GM19035 (cell line): ENCODE results near the gene LCP1.

Source experiments
- ATAC-seq: cut with Tn5 transposase; IDR thresholded peaks from one replicate; pipeline ENCODE4 v1.9.1; 2021; ENCODE audit not compliant: unreplicated experiment

Gene LCP1

DNA sequence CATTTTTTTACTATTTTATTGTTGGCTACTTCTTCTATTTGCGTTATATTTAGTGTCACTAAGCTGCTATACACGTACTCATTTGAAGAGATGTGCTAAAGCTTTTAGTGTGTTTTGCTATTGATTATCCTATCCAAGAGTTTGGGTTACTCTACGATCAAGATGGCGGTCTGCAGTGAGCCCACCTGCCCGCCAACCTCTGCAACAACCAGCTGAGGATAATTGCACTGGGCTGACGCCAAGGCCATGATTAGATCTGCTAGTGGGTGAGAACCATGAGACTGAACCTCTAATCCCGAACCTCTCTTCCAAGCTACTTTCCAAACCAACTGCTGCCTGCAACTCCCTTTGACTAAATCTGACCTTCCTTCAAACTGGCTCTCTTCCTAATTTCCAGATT lies 78.9 kb downstream of the LCP1 start:
- no peak for ATAC-seq

DNA sequence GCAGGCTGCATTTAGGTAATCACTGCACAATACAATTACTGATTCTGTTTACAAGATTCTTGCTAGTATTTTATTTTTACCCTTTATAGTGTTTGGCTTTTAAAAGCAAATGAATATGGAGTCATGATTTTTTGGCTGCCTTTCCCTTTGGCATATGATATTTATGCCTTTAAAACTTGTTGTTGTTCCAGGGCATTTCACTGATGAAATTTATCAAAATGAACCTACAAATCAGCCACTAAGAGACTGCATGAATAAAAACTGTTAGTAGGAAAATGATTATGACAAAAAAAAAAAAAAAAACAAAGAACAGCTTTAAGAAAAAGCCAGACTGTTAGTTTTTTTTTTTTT lies 79.7 kb downstream of the LCP1 start:
- ATAC-seq: no peak

DNA sequence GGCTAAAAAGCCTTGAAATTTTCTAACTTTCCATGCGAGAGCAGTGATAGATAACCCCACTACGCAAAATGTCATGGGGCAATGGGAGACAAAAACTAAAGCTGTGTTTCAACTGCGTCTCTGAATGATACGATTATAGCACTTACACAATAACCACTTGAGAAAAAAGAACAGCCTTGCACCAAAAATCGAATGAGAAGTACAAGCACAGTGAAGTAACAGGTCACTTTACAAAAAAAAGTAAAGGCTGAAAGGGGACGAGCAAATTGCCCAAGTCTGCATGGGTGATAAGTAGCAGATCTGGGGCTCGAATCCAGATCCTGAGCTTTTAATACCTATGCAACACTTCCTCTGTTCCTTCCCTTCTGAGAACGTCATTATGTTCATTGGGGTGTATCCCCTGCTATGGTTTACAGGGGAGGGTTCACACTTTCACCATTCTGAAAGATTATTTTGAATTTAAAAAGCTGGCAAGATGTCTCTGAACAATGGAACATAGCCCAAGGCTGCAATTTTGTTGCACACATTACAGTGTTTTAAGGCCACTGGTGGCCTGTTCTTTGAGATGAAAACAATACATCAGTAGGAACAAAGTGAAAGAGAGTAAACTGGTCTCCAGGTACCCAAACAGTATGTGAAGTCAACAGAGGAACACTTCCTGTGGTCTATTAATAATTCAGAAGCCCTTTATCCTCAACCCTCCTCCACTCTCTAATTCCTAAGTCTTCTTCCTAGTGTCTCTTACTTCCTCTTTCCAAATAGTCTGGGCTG lies 80.3 kb downstream of the LCP1 start:
- ATAC-seq: no peak

DNA sequence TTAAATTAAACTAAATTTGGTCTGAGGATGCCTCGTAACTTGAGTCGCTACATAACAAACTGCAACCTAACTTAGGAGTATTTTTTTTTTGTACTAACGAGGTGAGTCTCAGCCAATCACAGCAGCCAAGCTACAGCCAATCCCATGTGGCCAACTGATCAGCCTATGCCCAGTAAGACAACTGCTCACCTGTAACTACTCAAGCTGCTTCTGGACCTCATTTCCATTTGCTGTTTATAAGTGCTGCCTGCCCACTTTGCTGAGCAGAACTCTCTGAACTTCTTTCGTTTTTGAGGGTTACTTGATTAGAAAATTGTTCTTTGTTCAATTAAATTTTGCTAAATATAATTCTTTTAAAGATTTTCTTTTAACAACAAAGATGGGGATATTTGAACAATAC lies 81.0 kb downstream of the LCP1 start:
- no peak for ATAC-seq

DNA sequence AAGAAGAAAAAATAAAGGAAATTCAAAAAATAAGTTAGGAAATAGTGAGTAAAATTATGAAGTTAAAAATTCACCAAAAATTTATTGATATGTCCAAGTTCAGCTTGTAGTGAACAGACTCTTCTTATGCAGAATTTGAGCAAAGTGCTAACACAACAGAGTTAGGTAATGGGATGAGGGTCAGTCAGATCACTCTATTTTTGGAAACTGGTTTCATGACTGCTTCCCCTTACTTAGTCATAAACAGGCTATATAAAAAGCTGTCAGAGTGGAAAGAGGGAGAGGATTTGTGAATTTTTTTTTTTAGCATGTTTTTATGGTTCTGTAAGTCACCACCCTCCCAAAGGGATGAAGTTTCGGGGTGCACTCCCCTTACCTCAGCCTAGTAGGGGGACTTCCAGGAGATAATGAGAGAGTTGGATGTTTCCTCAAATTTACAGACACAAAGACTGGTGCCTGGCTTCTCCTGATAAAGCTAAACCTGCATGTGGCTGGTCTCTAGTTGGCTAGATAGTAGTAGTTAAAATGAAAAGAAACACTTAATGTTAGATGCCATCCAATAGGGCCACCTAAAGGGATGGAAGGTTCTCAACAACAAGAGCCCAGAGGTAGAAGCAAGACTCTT lies 81.7 kb downstream of the LCP1 start:
- peak; percentile 63 for ATAC-seq

DNA sequence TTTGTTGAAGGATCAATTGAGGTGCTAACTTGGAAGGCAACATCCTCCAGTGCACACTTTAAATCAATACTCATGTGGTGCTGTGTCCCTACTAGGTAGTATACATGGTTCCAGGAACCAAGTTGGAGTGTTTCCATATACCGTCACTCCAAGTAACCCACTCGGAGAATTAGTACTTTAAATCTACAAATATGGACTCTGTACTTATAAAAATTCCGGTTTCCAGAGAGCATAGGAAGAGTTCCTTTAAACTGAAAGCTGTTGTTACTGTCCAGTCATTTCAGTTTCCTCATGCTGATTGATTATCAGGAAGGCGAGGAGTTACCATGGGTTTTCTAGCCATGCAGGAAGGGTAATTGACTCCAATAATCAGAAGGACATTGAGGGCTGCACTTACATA lies 84.3 kb downstream of the LCP1 start:
- no peak for ATAC-seq

DNA sequence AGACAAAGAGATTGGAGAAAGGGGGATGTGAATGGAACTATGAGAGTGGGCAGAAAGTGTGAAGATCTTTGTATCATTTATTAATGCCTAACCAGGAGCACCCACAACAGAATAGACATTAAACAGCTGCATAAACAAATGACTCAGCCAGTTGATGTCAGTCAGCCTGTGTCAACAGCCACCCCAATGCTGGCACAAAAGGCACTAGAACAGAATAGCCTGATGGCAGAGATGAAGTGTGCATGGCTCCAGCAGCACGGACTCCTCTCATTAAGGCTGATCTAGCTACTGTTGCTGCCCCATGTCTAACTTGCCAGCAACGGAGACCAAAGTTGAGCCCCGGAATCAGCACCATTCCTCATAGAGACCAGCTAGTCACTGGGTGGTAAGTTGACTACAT lies 85.0 kb downstream of the LCP1 start:
- no peak for ATAC-seq

DNA sequence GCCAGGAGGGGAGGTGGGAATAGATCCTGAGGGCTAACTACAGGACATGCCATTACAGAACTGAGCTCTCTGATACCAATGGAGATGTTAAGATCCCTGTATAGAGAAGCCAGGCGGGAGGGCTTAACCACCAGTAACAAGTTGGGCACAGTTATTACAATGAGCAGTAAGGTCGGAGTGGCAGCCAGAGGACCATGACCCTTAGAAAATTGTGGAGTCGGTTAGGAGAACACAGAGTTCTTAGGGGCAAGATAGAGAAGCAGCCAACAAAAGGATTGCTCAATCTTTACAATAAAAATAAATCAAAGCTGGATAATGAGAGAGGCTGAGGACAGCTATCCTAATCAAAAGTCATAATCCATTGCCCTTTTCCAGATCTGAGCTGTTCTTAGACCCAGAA lies 87.5 kb downstream of the LCP1 start:
- no peak for ATAC-seq

DNA sequence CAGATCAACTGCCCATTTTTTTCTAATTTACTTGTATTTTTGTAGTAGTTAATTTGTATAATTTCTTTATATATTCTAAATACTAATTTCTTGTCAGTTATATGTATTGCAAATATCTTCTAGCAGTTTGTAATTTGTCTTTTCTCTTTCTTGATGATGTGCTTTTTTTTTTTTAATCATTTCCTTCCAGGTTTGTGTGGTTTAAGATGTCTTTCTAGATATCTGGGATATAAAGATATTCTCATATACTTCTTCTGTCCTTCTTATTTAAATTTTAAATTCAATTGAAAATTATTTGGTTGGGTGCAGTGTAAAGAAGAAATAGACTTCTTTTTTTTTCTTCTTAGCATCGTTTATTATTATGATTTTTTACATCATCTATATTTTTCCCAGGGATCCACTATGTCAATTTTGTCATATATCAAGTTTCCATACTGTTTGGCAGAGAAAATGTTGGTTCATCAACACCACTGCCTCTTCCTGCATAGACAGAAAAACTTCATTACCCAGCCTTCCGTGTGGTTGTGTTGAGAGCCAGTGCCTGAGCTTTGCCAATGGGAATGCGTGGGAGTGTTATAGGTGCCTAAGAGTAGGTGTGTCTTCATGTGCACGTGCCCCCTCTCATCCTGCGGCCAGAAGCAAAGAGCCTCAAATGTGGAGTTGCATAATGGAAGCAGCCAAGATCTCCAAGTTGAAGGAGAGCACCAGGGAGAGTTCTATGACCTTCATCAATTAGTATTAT lies 93.0 kb downstream of the LCP1 start:
- no peak for ATAC-seq

DNA sequence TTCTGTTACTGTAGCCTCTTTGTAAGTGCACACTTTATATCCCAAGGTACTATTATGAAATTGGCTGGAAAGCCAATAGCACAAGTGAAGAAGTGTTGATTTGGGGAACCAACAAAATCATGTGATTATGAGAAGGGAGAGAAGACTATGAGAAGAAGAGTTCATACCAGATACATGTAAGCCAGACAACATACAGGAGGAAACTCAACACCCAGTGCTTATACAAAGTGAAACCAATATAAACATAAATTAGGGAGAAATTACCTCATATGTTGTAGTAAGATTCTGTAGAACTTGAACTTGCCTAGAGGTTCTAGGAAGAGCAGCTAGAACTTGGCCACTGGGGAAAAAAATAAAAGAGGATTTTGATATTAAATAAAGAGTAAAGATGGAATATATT lies 94.5 kb downstream of the LCP1 start:
- ATAC-seq: no peak

DNA sequence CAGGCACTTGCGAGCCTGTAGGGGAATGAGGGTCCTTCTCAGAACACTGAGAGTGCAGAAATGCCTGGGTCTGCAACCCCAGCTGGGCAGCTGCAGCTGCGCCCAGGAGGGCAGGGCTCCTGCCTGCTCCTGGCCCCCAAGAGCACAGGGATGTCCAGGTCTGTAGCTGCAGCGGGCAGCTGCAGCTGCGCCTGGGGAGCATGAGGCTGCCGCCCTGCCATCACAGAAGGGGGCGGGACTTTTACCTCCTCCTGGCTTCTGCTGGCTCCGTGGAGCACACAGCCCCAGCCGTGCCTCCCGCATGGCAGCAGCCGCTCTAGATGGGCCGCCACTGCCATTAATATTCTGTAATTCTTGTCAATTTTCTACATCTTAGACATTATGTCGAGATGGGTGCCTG lies 95.0 kb downstream of the LCP1 start:
- no peak for ATAC-seq

DNA sequence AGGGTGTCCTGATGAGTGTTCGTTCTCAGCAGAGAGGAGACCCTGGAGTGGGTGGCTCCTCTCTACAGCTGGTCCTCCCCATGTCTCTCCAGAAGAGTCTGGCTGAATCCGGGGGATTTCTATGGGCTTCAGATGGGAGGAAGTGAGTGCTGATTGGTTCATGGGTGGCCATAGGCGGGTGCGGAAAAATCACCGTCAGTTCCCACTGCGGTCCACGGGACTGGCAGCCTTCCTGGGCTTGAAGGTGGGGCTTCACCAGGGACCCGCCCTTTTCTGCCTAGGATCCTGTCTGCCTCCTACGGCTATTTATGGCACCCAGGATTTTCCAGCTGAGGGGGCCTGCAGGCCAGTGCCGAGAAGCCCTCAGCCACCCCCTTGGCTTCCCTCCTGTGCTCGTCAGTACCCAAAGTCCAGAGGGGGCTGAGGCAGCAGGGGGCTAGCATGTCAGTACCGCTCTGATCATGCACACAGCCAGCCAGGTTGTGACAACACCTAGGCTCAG lies 95.5 kb downstream of the LCP1 start:
- no peak for ATAC-seq

DNA sequence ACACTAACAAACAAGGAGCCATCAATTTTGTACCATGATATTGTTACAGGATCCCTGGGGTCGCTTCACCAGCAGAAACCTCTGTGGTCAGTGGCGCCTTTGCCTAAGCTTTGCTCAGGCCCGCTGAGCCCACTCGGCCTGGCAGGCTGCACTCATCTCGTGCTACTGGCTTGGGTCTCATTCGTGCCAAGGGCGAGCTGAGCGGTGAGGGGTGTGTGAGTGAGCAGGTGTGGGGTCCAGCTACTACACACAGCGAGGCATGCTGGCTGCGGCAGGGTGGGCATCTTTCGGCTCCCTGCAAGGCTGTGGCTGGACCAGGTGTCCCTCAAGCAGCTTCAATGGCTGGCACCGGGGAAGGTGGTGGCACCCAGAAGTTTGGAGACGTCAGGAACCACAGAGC lies 96.2 kb downstream of the LCP1 start:
- no peak for ATAC-seq

DNA sequence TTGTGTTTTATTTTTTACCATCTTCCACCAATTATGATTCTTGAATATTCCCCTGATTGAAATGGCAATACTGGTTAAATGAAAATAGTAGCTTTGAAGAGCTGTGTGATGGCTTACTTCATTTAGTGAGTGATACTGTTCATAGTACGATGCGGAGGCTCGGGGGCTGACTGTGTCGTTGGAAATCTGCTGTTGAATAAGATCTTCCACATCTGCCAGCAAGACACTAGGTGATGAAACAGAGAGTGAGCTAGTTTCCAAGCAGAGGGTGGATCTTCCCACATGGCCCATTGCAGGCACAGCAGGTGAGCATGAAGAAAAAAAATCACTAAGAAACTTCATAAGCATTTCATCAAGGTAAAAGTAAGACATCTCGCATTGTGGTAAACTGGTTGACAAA lies 99.7 kb downstream of the LCP1 start:
- ATAC-seq: no peak

DNA sequence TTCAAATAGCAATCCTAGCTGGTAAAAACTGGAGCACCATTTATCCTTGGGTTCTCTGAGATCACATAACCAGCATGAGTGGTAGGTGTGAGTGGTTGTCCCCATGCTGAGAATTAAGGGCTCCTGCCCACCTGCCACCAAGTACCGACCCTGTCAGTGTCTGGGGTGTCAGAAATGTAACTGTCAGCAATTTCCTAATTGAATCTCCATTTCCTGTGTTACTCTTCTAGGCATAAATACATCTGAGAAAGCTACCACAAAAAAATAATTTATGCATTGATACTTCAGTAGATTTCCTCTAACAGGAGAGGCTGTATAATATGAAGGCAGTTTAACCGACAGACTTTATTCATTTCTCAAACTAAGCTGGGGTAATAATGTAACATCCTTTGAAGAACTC lies 102.2 kb downstream of the LCP1 start:
- no peak for ATAC-seq

DNA sequence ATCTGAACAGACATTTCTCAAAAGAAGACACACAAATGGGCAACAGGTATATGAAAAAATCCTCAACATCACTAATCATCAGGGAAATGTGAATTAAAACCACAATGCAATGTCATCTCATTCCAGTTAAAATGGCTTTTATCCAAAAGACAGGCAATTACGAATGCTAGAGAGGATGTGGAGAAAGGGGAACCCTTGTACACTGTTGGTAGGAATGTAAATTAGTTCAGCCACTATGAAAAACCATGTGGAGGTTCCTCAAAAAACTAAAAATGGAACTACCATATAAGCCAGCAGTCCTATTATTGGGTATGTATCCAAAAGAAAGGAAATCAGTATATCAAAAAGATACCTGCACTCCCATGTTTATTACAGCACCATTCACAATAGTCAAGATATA lies 104.7 kb downstream of the LCP1 start:
- ATAC-seq: no peak

DNA sequence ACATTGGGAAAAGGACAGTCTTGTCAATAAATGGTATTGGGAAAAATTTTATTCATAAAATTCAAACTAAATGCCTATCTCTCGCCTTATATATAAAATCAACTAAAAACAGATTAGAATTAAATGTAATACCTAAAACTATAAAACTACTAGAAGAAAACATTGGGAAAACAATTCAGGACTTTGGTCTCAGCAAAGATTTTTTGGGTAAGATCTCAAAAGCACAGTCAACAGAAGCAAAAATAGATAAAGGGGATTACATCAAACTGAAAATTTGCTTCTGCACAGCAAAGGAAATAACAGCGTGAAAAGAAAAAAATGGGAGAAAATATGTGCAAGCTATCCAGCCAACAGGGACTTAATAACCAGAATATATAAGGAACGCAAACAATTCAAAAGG lies 105.2 kb downstream of the LCP1 start:
- ATAC-seq: no peak
